Stimulated activated CD8-positive, alpha-beta memory T cell treated with anti-CD3 and anti-CD28 coated beads, Interleukin-2, amount 100 ng/mL, for 1 hour (primary cell): ENCODE measurements around the gene CAMKV.

Experiments
- DNase-seq, 2 donors: peaks; one replicate each; pipeline ENCODE4 v3.0.0-alpha.2; 2020; ENCODE audit warnings: low read depth in 2 of 2

CAMKV gene

DNA sequence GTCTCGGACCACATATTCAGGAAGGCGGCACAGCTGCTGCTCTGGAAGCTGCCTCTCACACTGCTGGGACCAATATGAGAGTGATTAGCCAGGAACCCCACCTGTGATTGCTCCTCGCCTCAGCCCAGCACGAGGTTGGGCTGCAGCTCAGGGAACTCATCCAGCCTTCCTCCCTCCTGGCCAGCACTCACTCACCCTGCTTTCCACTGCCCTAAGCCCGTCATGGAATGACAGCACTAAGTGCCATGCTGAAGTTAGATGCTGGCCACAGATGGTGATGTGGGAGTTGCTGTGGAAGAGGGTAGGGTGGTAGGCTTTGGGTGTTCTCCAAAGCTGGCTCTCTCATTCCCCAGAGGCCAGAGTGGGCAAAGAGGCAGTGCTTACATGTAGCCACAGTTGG lies 26.6 kb upstream of the CAMKV start:
- no peak for DNase-seq

- no peak for DNase-seq
These were observed 26.1 kb upstream of the CAMKV start for GRCh38 chr3:49895791-49896190.

DNA sequence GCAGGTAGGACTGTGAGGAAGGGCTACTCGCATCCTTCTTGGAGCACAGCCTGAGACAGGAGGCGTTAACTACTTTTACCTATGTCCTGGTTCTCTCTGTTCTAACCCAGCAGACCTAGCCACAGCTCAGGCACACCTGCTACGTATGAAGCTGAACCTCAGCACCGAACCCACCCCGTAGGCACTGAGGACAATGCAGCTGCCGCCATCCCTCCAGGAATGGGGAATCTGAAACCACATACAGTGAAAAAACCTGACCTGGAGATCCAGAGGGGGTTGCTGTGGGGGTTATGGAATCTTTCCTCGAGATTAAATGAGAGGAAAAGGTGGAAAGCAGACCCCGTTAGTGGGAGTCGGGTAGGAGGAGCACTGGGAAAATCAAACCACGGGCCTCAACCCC lies 19.6 kb upstream of the CAMKV start:
- no peak for DNase-seq

DNA sequence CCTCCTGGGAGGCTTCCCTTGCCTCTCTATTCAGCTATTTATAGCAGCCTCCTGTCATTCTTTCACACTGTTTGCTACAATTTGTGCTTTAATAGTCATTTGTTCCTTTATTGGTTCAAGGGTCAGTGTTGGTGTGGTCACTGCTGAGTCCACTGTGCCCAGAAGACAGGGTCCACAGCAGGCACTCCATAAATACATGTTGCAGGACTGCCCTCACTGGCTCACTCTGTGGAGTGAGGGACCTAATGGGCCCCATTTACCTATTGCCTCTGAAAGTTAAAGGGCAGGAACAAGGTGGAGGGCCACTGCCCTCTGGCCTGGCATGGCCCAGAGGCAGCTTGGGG lies 17.2 kb upstream of the CAMKV start:
- no peak for DNase-seq

- DNase-seq: no peak
These were observed 14.3 kb upstream of the CAMKV start for GRCh38 chr3:49883998-49884397.

- DNase-seq: no peak
These were observed 12.5 kb upstream of the CAMKV start for GRCh38 chr3:49882166-49882565.

GRCh38 chr3:49880581-49881315 lies 11.0 kb upstream of the CAMKV start:
- DNase-seq: no peak

DNA sequence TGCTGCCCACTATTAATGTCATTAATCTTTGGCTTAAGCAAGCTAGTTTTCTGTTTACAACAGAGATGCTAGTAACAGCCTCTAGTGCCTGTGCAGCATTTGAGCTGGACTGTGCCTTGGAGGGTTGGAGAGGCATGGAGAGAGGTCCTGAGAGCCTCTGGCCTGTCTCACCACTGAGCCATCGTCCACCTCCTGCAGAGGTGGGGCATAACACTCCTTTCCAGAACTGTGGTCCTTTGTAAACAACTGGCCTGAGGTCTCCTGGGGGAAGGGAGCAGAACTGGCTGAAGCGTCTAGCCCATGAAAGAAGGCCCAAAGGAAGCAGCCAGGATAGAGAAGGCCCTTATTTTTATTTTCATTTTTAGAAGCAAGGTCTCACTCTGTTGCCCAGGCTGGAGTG lies 10.0 kb upstream of the CAMKV start:
- no peak for DNase-seq

DNA sequence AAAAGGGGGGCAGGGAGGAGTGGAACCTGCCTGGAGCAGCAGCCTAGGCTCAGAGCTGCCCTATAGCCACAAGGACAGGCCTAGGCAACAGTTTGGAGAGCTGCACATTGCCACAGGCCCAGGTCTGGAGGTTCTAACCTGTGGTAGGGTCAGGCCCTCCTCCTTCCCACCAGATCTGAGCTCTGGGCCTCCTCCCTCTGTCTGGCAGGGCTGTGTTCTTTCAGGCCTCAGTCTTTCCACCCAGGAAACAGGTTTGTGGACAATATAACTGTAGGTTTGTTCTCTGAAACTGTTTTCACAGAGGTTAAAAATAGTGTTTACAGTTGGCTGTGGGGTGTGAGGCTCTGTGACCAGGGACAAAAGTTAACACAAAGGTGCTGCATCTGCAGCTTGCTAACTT lies 9.0 kb upstream of the CAMKV start:
- no peak for DNase-seq

- DNase-seq: no peak
These were observed 8.0 kb upstream of the CAMKV start for GRCh38 chr3:49877716-49878115.

DNA sequence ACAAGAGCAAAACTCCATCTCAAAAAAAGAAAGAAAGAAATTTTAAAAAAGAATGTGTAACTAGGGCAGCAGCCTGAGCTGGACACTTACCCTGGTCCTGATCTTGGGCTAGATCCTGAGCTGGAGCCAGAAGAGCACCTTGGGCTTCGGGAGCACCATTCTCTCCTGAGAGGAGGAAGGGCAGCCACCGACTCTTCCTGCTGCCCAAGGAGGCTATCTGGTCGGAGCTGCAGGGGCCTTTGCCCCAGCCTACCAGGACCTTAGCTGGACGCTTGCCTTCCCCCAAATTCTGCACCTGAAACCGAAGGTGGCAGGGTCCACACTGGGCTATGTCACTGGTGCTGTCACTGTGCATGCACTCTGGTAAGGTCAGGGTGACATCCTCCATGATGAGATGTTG lies 6.9 kb upstream of the CAMKV start:
- DNase-seq: no peak

DNA sequence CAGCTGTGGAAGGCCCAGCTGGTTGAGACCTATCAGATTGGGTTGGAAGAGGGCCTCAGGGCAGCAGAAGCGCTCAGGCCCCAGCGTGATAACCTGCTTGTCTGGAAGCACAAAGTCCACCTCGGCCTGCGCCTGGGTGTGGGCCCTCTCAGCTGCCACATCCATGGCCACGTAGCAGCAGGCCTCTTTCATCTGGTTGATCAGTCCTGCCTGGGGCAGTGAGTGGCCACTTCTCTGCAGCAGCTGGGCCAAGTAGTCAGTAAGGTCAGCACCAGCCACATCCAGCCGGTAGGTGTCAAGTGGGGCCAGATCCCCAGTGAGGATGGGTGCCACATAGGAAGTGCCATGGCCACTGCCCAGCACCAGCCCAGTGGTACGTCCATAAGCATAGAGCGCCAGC lies 3.9 kb upstream of the CAMKV start:
- DNase-seq: no peak

- DNase-seq: no peak
These were observed 3.1 kb upstream of the CAMKV start for GRCh38 chr3:49872801-49873281.

GRCh38 chr3:49871531-49872153 lies 1.9 kb upstream of the CAMKV start:
- no peak for DNase-seq

DNA sequence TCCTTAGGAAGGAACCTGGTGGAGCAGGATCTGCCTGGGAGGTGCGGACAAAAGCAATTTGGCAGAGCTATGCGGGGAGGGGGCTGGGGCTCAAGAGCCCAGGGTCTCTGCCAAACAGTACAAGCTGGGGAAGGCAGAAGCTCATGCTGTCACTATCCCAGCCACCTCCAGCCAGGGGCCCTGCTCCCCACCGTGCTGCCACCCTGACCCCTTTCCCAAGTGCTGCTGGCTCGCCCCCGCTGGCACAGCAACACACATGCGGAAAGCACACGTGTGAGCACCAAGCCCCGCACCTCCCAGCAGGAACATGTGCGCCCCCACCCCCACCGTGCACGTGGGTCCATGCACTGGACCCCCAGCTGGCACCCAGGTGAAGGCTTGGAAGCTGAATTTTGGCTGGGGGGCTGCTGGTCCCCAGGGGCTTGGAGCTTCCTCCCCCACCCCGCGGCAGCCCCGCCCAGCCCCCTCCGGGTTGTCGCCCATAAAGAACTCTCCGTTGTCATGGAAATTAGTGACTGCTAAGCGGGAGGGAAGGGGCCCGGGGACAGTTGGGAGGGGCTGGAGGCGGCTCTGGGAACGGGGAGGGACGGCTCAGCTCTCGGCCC lies 742 bp downstream of the CAMKV start:
- DNase-seq: no peak

DNA sequence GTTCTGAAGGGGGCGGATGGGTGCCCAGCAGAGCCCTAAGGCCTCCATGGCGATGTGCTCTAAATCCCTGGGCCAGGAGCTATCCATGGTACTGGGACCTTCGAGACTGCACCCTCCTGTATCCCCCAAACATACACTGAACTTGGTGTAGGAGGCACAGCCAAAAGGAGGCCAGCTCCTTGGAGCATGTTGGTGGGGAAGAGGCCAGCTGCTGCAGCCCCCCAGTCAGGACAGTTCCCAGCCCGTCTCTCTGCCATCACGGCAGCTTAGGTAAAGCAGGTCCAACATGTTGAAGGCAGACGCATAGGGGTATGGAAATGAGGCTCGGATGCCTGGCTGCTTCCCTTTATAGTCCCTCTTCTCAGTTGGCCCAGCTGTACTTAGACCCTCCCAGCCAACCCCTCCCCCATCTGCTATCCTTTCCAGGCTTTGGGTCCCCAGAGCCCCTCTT lies 1.8 kb downstream of the CAMKV start:
- DNase-seq: no peak

- no peak for DNase-seq
These were observed 2.3 kb downstream of the CAMKV start for GRCh38 chr3:49867400-49867799.

DNA sequence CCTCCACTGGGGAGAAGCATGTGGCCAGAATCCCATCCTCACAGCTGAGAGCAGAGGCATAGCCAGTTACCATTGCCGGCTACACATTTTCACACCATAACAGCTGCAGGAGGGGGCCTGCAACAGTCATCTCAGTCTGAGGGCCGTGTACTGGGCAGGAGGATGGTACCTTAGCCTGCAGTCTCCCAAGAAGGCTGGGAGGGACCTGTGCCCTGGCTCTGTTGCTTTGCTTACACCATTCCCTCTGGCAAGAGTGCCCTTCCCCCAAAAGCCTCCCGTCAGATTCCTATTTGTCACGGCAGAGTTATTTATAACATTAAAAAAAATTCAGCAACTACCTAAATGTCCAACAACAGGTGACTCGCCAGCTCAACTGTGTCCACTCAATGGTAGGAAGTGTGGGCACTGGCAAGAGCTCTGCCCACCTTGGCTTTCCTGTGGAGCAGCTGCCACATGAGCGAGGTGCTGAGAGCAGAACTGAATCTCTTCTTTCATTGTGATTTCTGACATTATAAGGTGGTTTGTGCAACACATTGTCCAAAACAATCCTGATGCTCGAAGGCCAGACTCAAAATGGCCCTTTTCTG lies 4.4 kb downstream of the CAMKV start:
- DNase-seq: no peak

GRCh38 chr3:49864505-49864904 lies 5.2 kb downstream of the CAMKV start:
- no peak for DNase-seq

DNA sequence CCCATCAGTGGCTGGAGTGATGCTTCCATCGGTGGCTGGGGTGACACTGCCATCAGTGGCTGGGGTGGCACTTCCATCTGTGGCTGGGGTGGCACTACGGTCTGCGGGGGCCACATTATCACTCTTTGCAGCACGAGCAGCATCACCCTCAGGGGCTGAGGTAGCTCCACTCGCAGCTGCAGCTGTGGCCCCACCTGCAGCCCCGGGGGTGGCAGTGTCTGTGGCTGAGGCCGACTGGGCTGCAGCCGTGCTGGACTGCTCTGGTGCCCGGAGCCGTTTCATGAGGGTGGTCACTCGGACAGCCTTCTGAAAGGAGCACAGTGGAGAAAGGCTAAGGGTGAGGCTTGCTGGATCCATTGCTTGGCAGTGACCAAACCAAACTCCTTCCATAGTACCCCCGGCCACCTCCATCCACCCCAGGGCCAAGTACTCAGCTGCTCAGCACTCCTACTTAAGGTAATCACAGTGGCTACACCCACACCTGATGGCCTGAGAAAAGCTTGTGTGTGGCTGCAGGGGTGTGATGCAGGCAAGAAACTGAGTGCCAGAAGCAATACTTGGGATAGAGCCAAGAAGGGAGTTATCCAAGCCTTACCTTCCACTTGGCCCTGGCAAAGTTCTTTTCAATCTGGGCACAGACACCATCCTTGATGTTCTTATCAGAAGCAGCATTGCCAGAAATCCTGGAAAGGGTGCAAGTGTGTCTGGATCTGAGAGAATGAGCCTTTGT lies 10.0 kb downstream of the CAMKV start:
- no peak for DNase-seq

DNA sequence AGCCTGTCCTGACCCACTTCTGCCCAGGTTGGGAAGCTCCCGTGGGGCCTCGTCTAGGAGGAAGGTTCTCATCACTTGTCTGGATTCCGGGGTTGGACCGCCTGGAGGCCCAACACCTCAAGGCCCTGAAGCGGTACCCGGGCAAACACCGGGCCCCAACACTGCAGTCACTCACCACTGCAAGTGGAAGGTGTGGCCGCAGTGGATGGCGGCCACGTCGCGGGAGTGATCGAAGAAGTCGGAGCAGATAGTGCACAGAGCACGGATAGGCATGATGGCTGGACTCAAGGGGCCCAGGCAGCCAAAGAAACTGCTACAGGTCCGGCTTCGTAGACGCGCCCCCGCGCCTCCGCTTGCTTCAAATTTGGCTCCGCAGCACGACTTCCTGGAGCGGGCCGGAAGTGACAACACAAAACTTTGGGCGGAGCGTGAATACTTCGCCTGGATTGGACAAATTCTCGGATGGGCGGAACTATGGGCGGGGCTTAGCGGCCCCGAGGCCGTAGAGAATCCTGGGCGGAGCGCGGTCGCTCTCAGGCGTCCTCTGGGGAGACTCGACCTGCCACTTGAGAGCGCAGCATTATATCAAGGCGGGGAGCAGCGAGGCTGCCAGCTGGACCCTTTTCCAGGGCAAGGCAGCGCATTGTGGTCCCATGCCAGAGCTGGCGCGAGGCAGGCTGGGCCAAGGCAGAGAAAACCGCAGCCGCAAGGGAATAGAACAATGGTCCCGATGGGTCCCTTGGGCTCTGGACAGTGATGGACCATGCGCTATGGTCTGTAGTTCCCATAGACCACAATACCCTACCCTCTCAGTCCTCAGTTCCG lies 13.3 kb downstream of the CAMKV start, which contains the start of gene TRAIP:
Gene TRAIP, minus strand, starts transcription at position 384 of the 825 bp plus-strand sequence. Its CDS starts 111 bp downstream, at position 273.
- DNase-seq: peak; percentile 88 to 89
